HG02588 (cell line): ENCODE data around the gene GPRIN1.

Source experiments
- ATAC-seq: cut with Tn5 transposase; IDR thresholded peaks from one replicate; pipeline ENCODE4 v1.9.1; 2021; ENCODE audit warnings: mild to moderate bottlenecking, moderate library complexity; ENCODE audit not compliant: unreplicated experiment

Gene GPRIN1

DNA sequence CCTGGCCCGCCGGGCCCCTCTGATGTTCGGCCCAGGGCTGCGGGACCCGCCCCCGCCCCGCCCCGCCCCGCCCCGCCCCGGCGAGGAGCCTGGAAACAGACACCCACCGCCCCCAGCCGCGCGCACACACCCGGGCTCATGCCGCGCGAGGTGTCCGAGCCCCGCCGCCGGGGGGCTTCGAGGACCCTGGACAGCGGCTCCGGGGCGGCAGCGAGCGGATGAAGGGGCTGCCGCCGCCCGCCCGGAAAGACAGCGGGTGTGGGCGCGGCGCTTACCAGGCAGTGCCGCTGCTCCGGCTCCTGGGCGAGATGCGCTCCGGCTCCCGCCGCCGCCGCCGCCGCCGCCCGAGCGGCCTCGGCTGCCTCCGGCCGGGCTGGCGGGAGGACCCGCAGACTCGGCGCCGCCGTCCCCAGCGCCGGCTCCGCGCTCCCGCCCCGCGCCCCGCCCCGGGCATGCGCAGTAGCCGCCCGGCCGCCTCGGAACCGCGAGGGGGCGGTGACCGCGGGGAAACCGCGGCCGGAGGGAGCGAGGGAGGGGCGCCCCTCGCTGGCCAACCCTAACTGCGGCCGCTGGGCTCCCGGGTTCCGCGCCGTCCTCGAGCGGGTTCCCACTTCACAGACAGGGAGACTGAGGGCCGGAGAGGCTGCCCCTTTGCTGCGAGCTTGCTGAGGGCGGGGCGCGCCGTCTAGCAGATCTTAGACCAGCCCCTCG lies at the start of gene GPRIN1:
Gene GPRIN1, minus strand, starts transcription at position 433 of the 711 bp plus-strand sequence. CDS start 10,322 bp downstream, outside the sequence.
- peak; percentile 74 for ATAC-seq

DNA sequence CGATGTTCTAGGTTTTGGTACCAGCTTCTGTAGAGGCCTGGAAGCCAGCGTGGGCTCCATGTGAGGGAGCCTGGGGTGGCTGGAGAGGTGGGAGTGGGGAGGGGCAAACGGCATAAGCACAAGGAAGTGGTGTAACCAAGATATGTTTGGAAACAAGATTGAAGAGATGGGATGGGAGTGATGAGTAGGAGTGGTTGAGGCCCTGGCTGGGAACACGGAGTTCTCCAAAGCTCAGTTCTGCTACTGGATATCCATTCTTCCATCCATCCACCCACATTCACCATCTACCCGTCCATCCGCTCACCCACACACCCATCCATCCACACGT lies 49.5 kb upstream of the GPRIN1 start:
- no peak for ATAC-seq

DNA sequence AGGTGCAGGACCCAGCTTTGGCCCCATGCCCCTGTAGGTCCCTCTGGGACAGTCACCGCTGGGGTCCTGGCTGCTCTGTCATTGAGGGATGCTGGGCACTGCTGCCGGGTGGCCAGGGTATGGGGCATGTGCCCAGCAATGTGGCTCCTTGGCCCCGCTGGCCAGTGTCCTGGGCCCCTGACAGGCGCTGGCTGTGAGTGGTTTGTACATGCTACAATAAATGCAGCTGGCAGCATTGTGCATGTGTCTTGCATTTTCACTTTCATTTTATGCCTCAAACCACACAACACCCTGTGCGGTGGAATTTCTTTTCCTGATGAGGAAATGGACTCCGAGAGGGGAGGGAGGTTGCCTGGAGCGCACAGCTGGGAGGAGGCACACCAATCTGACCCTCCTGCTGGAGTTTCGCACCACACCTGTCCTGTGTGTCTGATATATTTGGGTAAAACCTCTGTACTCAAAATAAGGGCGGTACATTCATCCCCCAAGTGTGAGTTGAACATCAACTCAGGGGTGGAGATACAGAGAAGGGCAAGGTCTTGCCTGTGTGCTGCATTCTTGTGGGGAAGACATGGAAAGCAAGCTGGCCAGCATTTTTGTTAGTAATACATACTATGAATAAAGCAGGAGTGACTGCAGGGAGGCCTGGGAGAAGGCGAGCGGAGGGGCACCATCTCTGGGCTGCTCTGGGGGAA lies 49.0 kb upstream of the GPRIN1 start:
- no peak for ATAC-seq

DNA sequence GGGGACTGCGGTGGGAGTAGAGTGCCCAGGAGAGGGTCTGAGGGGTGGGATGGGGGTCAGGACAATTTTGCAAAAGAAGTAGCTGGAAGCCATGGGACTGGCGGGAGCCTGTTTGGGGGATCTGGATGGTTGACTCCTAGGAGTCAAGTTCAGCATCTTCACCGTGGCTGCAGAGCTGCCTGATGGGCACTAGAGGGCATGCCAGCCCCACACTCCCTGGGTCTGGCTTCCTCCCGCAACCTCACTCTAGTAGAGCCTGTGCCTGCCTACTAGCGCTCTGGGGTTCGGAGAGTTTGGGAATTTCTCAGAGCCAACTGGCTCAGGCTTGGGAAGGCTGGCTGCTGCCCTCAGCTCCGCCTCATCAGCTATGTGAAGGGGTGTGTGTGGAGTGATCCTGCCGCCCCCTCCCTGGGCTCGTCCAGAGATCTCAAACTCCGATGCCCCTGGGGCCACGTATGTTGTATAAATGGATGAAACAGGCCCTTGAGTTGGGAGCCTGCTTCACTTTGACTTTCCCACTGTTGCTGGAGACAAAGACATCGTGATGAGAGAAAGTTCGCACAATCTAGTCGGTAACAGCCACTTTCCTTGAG lies 48.1 kb upstream of the GPRIN1 start:
- ATAC-seq: no peak

DNA sequence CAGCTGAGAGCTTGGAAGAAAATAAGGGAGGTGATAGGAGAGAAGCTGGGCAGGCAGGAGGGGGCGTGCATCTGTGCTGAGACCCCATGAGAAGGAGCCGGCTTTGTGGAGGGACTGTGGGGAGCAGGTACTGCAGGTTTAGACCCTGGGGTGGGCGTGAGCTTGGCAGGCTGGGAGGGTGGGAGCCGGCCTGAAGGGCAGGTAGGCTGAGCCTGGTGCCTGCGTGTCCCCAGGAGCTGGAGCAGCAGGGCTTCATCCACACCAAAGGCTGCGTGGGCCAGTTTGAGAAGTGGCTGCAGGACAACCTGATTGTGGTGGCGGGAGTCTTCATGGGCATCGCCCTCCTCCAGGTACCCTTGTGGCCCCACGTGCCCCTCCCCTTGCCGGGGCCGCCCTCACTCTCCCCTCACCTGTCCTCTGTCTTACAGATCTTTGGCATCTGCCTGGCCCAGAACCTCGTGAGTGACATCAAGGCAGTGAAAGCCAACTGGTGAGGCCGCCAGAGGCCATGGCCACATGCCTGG lies 46.6 kb upstream of the GPRIN1 start:
- ATAC-seq: no peak

DNA sequence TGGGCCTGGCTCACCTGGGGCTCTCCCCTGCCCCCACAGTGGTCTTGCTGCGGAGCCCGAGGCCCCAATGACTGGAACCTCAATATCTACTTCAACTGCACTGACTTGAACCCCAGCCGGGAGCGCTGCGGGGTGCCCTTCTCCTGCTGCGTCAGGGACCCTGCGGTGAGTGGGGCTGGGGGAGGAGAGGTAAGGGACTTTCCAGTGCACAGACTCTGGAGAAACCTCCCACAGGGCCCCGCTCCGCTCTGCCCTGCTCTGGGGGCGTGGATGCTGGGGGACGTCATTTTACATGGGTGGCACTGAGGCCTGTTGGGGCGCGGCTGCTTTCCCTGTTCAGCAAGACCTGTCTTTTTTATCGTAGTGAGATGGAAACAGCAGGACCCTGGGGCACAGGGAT lies 44.9 kb upstream of the GPRIN1 start:
- no peak for ATAC-seq

DNA sequence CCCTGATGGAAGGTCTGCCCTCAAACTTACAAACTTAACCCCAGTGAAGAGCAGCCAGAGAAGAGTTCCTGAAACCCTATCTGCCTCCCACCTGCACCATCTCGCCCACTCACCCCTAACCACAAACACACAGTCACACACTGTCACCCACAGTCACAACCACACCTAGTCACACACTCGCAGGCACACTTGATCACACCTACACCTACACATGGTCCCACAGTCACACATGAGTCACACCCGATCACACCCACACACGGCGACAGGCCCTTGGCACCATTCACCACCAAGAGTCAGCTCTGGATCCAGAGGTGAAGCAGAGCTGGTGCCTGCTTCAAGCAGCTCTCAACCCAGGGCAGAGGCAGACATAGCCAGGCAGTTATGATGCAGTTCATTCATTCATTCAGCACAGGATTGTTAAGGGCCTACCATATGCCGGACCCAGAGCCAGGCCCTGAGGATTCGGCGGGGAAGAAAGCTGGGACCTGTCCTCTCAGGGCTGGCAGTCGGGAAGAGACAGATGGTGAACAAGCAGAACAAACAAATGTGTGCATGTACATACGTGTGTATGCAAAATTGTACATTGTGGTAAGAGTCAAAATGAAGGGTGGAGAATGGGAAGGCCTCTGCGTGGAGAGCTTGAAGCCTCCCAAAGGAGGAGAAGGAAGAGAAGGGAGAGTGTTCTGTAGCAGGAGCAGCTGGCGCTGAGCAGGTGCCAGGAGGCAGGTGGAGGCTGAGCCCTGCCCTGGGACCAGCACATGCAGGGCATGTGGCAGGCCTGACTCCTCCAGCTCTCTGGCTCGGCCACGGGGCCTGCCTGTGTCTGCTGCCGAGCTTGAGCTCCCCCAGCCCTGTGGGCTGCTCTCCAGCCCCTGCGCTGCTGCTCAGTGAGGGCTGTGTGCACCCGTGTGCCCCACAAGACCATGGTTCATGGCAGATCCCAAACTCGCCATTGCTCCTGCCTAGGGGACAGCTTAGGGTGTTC lies 43.7 kb upstream of the GPRIN1 start:
- ATAC-seq: no peak

DNA sequence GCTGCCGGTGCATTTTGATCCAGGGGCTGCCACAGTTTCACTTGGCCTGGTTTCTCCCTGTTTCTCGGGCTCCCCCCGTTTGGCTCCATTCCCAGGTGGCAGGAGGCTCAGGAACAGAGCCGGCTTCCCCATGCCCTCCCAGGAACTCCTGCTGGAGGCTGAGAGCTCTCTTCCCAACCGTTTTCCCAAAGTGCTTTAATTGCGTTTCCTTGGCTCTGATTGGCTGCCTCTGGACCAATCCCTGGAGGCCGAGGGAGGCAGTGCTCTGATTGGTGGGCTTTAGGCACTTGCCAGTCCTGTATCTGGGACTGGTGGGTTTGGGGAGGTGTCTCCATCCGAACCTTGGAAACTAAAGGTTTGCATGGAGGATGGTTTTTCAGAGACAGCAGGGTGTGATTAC lies 42.2 kb upstream of the GPRIN1 start:
- ATAC-seq: no peak

DNA sequence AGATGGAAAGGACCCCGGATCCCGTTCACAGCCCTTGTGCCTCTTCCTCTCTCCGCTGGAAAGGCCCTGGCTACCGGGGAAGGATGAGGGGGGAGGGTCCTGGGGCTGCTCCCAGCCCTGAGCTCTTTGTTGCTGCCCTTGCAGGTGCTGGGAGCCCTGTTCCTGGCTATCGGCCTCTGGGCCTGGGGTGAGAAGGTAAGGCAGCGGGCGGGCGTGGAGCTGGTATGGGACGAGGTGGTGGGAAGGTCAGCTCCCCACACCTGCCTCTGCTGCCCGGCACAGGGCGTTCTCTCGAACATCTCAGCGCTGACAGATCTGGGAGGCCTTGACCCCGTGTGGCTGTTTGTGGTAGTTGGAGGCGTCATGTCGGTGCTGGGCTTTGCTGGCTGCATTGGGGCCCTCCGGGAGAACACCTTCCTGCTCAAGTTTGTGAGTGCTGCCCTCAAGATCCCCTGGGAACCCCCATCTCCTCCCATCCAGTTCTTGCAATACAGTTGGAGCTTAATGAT lies 41.6 kb upstream of the GPRIN1 start:
- no peak for ATAC-seq

DNA sequence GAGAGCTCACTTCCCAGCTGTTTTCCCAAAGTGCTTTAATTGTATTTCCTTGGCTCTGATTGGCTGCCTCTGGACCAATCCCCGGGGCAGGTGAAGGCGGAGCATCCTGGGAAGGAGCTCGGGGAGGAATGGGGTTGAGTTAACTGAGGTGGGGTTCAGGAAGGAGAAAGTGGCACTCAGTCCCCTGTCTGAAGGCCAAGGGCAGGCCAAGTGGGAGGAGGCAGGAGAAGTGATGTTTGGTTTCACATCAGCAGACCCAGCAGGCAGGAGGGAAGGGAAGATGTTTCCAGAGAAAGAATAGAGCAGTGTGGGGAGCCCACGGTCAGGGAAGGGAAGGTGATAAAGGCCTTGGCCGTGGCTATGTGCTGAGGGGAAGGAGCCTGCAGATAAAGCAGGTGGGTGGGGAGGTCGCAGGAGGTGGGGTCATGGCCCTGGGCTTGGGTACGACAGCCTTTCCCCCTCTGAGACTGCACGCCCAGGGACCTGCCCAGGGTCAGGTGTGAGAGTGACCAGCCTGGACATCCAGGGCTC lies 40.5 kb upstream of the GPRIN1 start:
- no peak for ATAC-seq

DNA sequence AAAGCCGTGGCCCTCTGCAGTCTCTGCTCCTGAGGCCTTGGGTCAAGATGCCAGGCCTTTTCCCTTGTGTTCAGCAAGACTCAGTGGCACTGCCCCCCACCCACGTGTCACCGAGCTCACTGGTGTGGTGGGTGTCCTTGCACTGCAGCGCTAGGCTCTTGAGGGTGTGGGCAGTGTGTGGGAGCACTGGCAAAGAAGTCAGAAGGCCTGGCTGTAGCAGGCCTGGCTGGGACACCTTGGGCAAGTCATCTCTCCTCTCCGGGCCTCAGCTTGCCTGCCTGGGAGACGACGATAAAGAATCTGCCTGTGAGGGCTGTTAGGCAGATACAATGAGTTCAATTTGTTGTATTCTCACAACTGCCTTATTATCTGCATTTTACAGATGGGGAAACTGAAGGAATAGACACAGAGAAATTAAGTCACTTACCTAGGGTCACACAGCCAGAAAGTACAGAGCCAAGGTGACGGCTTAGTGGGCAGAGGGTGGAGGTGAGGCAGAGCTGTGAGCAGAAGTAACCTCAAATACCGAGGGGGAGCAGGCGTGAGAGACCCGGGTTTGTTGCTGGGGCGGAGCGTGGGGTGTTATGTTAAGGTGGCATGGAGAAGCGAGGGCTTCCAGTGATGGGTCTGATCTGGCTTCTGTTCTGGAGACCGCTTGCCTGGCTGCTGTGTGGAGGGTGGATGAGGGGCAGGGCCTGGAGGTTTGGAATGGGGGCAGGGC lies 38.7 kb upstream of the GPRIN1 start:
- no peak for ATAC-seq

DNA sequence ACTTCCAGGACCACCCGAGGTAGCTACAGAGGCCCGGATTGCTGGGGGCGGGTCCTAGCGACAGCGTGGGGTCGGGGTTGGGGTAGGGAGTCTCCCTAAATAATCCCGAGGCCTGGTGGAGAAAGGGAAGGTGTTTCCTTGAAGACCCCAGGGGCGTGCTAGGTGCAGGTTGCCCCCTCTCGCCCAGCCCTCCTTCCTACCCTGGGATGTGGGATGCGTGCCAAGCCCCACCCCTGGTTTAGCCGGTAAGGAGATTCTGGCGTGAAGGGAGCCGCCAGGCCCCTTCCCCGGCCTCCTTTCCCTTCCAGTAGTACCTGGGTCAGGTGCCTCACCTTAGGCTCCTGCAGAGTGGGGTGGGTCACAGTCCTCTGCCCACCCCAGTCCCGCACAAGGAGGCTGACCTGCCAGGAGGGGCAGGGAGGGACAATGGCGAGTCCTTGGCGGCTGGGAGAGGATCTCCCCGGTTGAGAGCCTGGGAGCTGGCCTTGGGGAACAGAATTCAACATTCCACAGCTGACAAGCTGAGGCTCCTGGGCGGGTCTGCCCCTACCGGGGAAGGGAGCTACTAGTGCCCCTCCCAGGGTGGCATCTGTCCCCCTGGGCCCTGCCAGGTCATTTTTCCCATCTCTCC lies 38.0 kb upstream of the GPRIN1 start:
- no peak for ATAC-seq

DNA sequence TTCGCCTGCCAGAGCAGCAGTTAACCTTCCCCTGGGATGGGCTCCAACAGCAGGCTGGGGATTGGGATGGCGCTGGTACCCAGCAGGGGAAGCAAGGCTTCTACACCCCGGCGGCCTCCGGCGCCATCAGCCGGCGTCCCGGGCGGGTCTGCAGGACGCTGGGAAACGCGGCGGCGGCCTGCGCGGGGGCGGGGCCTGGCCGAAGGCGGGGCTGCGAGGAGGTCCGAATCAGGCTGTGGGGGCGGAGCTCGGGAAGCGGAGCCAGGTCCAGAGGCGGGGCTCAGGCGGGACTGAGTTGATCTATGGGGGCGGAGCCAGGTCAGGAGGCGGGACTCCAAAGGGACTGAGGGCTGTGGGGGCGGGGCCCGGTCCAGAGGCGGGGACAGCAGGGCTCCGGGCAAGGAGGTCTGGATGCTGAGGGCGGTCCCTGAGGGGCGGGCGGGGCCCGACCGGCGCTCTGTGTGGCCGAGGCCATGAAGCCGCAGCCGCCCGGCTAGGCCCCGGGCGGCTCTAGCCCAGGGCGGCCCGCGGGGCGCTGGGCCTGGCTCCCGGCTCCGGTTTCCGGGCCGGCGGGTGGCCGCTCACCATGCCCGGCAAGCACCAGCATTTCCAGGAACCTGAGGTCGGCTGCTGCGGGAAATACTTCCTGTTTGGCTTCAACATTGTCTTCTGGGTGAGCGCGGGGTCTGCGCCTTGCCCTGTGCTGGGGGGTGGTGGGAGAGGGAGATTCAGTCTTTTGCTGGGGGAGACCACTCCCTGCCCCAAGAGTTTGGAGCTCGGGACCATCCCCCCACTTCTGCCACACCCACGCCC lies 37.3 kb upstream of the GPRIN1 start, which contains the start of gene TSPAN17:
Gene TSPAN17, plus strand, starts transcription at position 455 of the 813 bp plus-strand sequence. Its CDS starts 132 bp downstream, at position 587.
- peak; percentile 91 for ATAC-seq

DNA sequence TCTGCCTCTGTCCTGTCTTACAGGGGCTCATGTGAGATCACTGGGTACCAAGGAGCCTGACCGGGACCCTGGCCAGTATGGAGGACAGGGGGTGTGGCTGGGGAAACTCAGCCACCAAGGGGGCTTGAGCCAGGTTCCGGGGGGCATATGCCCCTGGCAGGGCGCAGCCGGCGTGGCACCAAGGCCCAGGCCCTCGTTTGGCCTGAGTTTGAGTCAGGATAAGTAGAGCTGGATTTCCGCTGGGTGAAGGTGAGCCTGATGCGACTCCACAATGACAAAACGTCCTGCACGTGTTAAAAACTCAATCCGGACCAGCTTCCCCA lies 36.7 kb upstream of the GPRIN1 start:
- ATAC-seq: peak; percentile 10

DNA sequence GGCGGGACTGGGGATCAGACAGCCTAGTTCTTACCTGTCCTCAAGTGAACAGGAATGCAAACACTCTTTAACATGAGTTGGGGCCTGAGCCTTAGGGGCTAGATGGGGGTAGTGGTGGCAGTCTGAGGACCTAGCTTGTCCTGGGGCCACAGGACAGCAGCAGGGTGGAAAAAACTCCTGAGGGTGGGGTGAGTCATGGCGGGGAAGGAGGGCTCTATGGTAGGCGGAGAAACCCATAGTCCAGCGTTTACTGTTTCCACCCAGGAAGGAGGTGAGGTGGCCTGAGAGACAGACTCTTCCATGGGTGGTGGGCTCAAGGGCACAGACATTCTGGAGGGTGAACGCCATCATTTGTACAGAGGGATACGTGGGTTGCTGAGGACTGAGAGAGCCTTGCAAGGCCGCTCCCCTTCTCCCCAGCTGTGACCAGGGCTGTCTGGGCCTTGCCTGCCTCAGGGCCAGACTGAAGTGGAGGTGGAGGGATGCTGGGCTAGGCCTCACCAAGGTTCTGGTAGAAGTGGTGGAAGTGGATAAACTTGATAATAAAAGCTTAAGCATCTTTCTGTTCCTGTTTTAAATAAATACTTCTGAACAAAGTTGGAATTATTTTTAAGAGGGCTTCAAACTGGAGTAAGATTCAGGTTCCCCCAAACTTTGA lies 36.2 kb upstream of the GPRIN1 start:
- ATAC-seq: no peak

DNA sequence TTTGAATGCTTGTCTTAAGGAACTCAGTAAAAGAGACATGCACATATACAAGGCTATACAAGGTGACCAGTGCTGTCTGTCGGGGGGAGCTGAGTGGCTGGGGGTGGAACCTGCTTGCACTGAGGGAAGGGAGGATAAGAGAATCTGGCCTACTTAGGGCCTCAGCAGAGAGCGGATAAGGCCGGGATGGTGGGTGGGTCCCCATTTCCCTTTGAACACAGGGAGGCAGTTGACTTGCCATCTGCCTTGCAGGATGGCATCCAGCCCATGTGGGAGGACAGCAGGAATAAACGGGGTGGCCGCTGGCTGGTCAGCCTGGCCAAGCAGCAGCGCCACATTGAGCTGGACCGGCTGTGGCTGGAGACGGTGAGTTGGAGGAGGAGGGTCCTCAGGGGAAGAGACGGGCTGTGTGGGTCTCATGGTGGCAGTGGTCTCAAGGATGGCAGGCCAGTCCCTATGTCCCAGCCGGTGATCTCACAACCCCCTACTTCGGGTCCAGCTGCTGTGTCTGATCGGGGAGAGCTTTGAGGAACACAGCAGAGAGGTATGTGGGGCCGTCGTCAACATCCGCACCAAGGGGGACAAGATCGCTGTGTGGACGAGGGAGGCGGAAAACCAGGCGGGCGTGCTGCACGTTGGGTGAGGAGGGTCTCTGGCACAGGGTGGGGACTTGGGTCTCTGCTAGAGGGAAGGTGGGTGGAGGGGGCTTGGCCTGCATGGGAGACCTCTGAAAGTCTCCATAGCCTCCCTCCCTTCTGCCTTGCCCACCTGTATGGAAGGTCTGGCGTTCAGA lies 35.1 kb upstream of the GPRIN1 start:
- no peak for ATAC-seq

DNA sequence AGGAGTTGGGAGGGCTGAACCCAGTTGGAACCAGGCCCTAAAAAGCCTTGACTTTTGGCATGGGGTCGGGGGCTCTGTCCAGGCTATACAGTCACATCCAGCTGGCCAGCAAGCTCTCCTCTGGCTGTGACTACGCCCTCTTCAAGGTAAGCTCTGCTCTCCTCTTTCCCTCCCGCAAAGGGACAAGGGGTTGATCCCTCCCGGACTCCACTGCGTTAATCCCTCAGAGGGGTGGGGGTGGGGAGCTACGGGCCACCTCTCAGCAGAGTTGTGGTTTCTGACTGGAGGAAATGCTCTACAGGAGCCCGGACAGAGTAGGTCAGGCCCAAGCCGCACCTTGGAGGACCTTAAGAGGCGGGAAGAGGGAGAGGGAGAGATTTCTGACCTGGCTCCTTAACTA lies 34.3 kb upstream of the GPRIN1 start:
- no peak for ATAC-seq
